HG02798 (cell line): ENCODE results near the gene VMP1.
"Not testable (repeated sequence)": the region's sequence is repeated elsewhere in the genome, so short reads cannot be mapped to it uniquely, and the experiment has no call there.

Experiments
- ATAC-seq: cut with Tn5 transposase; IDR thresholded peaks from one replicate; pipeline ENCODE4 v1.9.1; 2021; ENCODE audit warnings: mild to moderate bottlenecking; ENCODE audit not compliant: unreplicated experiment, poor library complexity

VMP1 gene

GRCh38 chr17:59853168-59853918 lies 145.9 kb downstream of the VMP1 start:
- ATAC-seq: peak; percentile 37

GRCh38 chr17:59853919-59854729 lies 146.7 kb downstream of the VMP1 start:
- ATAC-seq: not testable (repeated sequence)

- ATAC-seq: no peak
These were observed 149.7 kb downstream of the VMP1 start for GRCh38 chr17:59856859-59857794.

GRCh38 chr17:59858167-59858816 lies 150.8 kb downstream of the VMP1 start:
- ATAC-seq: no peak

GRCh38 chr17:59858932-59859331 lies 151.5 kb downstream of the VMP1 start:
- no peak for ATAC-seq

- no peak for ATAC-seq
These were observed 152.1 kb downstream of the VMP1 start for GRCh38 chr17:59859444-59860025.

- no peak for ATAC-seq
These were observed 156.2 kb downstream of the VMP1 start for GRCh38 chr17:59863616-59864015.

GRCh38 chr17:59869941-59870218 lies 162.4 kb downstream of the VMP1 start:
- ATAC-seq: no peak

GRCh38 chr17:59870482-59870881 lies 163.0 kb downstream of the VMP1 start:
- ATAC-seq: no peak

GRCh38 chr17:59872351-59872750 lies 164.9 kb downstream of the VMP1 start:
- no peak for ATAC-seq

- ATAC-seq: not testable (repeated sequence)
These were observed 166.0 kb downstream of the VMP1 start for GRCh38 chr17:59873414-59873813.

GRCh38 chr17:59874376-59874775 lies 166.9 kb downstream of the VMP1 start:
- no peak for ATAC-seq

GRCh38 chr17:59876107-59876506 lies 168.7 kb downstream of the VMP1 start:
- ATAC-seq: no peak

GRCh38 chr17:59877965-59878364 lies 170.5 kb downstream of the VMP1 start:
- ATAC-seq: no peak

- ATAC-seq: no peak
These were observed 171.2 kb downstream of the VMP1 start for GRCh38 chr17:59878624-59879023.

GRCh38 chr17:59884861-59885260 lies 177.4 kb downstream of the VMP1 start:
- no peak for ATAC-seq

- ATAC-seq: no peak
These were observed 180.8 kb downstream of the VMP1 start for GRCh38 chr17:59888145-59888750.

GRCh38 chr17:59890720-59891119 lies 183.3 kb downstream of the VMP1 start:
- no peak for ATAC-seq
